ENCODE results near the gene TSPAN13. TPM values are rescaled to one million over a fixed set of nuclear protein-coding genes. Genes with fewer than 3 reads are reported as not detected.

TSPAN13 gene
- total RNA-seq, 1 donor from 2014 or later = 112 TPM

DNA sequence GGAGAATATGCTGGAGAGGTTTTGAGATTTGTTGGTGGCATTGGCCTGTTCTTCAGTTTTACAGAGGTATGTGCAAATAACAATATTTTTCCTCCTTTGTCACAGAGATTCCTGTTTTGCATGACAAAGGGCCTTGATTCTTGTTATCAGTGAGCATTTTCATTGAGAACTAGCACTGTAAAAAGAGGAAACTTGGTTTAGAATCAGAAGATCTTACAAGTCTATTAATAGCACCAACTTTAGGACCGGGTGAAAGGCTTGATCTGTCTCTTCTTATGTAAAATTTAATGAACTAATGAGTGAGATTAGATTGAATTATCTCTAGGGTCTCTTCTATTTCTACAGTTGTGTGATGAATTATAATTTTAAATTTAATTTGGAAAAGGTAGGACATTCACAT, 25.5 kb downstream of the TSPAN13 start:
- H3K27ac Mint-ChIP-seq = no peak overlapping the region
- no peaks in the 10 kb centered on the region for H3K27me3 Mint-ChIP-seq
- H3K4me1 Mint-ChIP-seq (ENCODE audit: low read depth) = peaks cover 4% of the 10 kb centered on the region
- no peaks in the 10 kb centered on the region for H3K9me3 Mint-ChIP-seq (ENCODE audit: low read depth)
- no peak for DNase-seq (ENCODE audit: low spot score, unreplicated experiment)
- TF ChIP-seq, protein P1, sequence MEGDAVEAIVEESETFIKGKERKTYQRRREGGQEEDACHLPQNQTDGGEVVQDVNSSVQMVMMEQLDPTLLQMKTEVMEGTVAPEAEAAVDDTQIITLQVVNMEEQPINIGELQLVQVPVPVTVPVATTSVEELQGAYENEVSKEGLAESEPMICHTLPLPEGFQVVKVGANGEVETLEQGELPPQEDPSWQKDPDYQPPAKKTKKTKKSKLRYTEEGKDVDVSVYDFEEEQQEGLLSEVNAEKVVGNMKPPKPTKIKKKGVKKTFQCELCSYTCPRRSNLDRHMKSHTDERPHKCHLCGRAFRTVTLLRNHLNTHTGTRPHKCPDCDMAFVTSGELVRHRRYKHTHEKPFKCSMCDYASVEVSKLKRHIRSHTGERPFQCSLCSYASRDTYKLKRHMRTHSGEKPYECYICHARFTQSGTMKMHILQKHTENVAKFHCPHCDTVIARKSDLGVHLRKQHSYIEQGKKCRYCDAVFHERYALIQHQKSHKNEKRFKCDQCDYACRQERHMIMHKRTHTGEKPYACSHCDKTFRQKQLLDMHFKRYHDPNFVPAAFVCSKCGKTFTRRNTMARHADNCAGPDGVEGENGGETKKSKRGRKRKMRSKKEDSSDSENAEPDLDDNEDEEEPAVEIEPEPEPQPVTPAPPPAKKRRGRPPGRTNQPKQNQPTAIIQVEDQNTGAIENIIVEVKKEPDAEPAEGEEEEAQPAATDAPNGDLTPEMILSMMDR (IDR thresholded peaks at IDR 0.05; ENCODE audit: unreplicated experiment) = no peak
- H3K36me3 Mint-ChIP-seq (ENCODE audit: insufficient read depth) = peaks cover 12% of the 10 kb centered on the region
- H3K4me3 Mint-ChIP-seq (ENCODE audit: low read depth) = no peak overlapping the region

DNA sequence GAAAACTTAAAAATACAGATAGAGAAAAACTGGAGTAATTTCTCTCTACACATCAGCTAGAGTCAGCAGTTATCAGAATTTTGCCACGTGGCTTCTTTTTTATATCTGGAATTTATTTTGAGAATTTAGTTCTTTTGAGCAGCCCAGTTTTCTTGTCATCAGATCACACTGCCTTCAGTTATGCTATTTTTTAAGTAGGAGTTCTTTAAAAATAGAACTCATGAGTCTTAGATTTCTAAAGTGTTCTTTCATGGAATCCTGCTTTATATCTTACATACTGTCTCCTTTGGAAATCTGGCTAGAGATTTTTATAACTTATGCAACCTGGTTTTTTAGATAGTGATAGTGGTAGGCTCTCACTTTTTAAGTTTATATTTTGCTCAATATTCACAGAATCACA, 27.0 kb downstream of the TSPAN13 start:
- Mint-ChIP-seq H3K27ac (no peak overlapping the region), H3K4me1 (ENCODE audit: low read depth) (peaks cover 3% of the 10 kb centered on the region), H3K4me3 (ENCODE audit: low read depth) (no peak overlapping the region), H3K9me3 (ENCODE audit: low read depth) (no peaks in the 10 kb centered on the region), H3K27me3 (no peaks in the 10 kb centered on the region), H3K36me3 (ENCODE audit: insufficient read depth) (peaks cover 14% of the 10 kb centered on the region)
- DNase-seq (ENCODE audit: low spot score, unreplicated experiment) = no peak
- TF ChIP-seq, protein P1 (IDR thresholded peaks at IDR 0.05; ENCODE audit: unreplicated experiment) = no peak

DNA sequence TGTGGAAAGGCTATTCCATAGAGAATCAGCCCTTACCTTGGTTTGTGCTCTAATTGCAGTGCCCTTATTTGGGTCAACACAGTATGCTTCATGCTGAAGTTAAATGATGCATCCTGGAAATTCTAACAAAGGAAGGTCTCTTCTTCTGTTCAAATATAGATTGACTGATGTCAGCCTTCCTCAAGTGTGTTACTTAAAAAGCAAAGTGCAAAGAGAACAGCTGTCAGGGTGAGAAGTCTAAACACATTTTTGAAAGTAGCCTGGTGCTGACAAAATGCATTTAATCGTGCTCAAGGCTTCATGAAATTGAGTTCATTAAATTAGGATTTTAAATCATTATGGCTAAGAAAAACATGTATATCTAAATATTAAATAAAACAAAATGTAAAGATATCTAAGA, 31.8 kb downstream of the TSPAN13 start:
- DNase-seq (ENCODE audit: low spot score, unreplicated experiment) = no peak
- Mint-ChIP-seq H3K9me3 (ENCODE audit: low read depth) (no peaks in the 10 kb centered on the region), H3K27me3 (no peaks in the 10 kb centered on the region), H3K4me3 (ENCODE audit: low read depth) (no peak overlapping the region), H3K36me3 (ENCODE audit: insufficient read depth) (peaks cover 23% of the 10 kb centered on the region), H3K27ac (no peak overlapping the region), H3K4me1 (ENCODE audit: low read depth) (peaks cover 7% of the 10 kb centered on the region)
- TF ChIP-seq, protein P1 (IDR thresholded peaks at IDR 0.05; ENCODE audit: unreplicated experiment) = no peak

DNA sequence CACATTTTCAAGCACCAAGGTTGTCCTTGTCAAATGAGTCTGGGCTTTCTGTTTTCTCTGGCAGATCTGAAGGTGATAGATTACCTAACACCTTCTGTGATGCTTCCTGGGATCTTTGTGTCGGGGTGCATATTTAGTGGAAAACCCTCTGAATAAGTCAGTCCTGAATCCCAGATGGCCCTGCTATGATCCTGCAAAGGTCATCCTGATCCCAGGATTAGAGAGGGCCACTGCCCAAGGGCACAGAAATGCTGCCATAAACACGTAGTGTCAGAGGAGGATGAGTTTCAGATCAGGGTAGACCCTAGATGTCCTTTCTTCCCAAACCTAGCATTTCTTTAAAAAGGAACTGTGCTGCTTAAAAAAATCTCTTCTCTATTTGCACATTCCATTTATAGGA, 32.3 kb downstream of the TSPAN13 start:
- TF ChIP-seq, protein P1 (IDR thresholded peaks at IDR 0.05; ENCODE audit: unreplicated experiment) = no peak
- DNase-seq (ENCODE audit: low spot score, unreplicated experiment) = no peak
- H3K4me1 Mint-ChIP-seq (ENCODE audit: low read depth) = peaks cover 7% of the 10 kb centered on the region
- H3K9me3 Mint-ChIP-seq (ENCODE audit: low read depth) = no peaks in the 10 kb centered on the region
- no peak overlapping the region for H3K4me3 Mint-ChIP-seq (ENCODE audit: low read depth)
- H3K27me3 Mint-ChIP-seq = no peaks in the 10 kb centered on the region
- peaks cover 21% of the 10 kb centered on the region for H3K36me3 Mint-ChIP-seq (ENCODE audit: insufficient read depth)
- peak overlapping the region; percentile 69 for H3K27ac Mint-ChIP-seq

DNA sequence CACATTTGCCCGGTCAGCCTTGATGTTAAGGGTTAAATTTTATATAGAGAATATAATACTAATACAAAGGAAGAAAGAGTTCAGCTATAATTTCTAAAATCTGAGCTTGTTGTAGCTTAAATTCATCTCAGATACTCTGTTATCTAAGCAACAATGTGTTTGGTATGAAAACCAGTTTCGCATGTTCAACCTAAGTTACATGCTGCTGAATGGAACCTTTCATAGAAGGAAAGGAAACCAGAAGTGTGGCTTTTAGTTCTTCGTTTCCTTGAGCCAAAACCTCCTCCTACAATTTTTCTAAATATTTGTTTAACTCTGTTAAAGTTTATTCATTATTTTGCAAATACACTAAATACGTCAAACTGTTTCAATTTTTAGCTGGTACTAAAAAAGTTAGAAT, 32.7 kb downstream of the TSPAN13 start:
- Mint-ChIP-seq H3K36me3 (ENCODE audit: insufficient read depth) (peaks cover 23% of the 10 kb centered on the region), H3K4me3 (ENCODE audit: low read depth) (no peak overlapping the region), H3K27me3 (no peaks in the 10 kb centered on the region), H3K9me3 (ENCODE audit: low read depth) (no peaks in the 10 kb centered on the region), H3K4me1 (ENCODE audit: low read depth) (peaks cover 7% of the 10 kb centered on the region), H3K27ac (no peak overlapping the region)
- TF ChIP-seq, protein P1 (IDR thresholded peaks at IDR 0.05; ENCODE audit: unreplicated experiment) = no peak
- no peak for DNase-seq (ENCODE audit: low spot score, unreplicated experiment)
